Erythroblast (primary cell): ENCODE measurements around the gene SLC26A8.

ENCODE experiments used
- DNase-seq, 2 experiments: peaks; one replicate each; lab custom pipeline; 2025; lab: John Stamatoyannopoulos, UW
- GATA1 ChIP-seq: IDR thresholded peaks from 2 replicates; pipeline ENCODE4 v1.6.1; 2011; ENCODE audit warnings: low read depth, mild to moderate bottlenecking, control low read depth, low read length, moderate library complexity
- POLR2A ChIP-seq: IDR thresholded peaks from 2 replicates; pipeline ENCODE4 v1.6.1; 2011; ENCODE audit warnings: mild to moderate bottlenecking, low read length

Gene SLC26A8

DNA sequence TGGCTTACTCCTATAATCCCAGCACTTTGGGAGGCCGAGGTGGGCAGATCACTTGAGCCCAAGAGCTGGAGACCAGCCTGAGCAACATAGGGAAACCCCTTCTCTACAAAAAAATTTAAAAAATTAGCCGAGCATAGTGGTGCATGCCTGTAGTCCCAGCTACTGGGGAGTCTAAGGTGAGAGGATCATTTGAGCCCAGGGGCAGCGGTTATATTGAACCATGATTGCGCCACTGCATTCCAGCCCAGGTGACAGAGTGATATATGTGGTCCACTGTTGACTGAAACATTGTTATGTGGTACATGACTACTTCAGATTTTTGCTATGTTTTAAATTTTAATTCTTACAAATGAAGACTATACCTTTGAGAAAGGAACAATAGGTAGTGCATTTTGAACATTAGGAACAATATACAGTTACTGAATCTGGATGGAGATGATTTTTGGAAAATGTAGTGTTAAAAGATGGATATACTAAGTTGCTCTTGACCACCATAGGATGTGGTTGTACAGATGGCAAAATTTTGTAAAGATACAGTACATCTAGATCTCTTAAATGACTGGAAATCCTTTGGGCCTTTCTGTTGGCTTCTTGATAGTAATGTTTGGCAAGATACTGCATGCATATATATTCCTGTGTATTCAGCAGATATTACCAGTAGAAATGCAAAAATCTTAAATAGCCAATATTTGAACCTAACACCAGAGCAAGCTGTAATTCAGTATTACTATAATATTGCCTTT is 39.0 kb upstream of the SLC26A8 start:
- TF ChIP-seq POLR2A (no peak), GATA1 (no peak)
- DNase-seq, result peak in 1 of 2 experiments; percentile 30

DNA sequence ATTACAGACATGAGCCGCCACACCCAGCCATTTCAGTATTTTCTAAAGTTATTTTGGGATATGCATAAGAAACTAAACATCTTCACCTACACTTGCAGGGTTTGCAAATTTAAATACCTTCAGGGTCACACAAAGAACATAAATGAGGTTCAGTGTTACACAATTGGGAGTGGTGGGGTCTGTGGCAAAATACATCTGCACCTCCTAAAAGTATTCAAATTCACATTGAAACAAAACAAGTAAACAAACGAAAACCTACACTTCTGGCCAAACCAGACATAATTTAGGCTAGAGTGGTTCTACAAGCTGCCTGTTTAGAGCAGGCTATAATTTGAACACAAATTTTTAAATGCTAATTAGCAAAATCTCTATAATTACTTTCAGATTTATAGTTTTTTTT is 37.8 kb upstream of the SLC26A8 start:
- no peak for DNase-seq
- no peak for TF ChIP-seq GATA1
- no peak for TF ChIP-seq POLR2A

DNA sequence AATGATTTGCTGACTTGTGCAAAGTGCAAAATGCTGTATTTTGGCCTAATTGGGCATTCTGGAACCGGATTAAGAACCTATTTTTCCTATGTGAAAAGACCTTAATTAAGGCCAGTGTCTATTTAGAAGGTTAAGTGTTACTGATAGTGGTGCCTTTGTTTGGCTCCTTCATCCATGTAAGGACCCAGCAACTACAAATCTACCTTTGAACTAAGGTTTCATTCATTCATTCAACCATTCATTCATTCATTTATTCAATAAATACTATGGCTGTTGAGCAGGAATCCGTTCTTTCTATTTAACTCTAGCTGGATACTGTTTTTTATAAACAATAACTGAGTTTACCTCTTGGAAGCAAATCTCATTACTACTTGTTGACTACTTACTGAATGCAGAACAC is 36.8 kb upstream of the SLC26A8 start:
- DNase-seq, result no peak
- TF ChIP-seq POLR2A, result no peak
- TF ChIP-seq GATA1, result no peak

DNA sequence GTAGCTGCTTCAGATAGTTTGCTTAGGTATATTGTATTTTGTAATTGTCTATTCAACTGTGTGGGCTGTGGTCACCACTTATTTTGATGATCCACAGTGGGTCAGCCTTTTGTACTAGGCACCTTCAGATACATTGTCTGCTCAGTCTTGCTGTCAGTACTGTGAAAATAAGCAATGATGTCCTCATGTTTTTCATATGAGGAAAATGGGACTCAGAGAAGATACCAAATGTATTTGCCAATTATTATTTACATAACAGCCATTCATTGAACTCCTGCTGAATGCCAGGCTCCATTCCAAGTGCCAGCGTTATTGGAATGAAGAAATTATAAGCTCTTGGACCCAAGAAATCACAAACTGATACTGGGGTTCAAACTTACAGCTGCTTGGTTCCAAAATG is 31.7 kb upstream of the SLC26A8 start:
- no peak for TF ChIP-seq GATA1
- no peak for TF ChIP-seq POLR2A
- DNase-seq, result no peak

DNA sequence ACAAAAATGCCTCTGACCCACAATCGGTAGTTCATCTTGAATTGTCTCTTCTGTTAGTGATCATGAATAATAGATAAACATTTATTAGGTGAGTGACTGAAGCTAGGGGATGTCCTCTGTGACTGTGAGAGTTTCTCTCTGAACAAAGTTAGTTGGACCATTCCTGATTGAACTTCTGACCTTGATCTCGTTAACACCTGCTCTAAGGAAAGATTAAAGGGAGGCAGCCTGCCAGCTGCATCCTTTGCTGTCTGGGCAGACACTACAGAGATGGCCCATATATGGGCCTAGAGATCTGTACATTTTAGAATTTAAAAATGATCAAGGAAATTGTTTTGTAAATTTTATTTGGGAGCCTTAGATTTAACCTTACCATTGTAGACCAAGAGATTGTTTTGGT is 30.5 kb upstream of the SLC26A8 start:
- TF ChIP-seq POLR2A, result no peak
- TF ChIP-seq GATA1, result no peak

DNA sequence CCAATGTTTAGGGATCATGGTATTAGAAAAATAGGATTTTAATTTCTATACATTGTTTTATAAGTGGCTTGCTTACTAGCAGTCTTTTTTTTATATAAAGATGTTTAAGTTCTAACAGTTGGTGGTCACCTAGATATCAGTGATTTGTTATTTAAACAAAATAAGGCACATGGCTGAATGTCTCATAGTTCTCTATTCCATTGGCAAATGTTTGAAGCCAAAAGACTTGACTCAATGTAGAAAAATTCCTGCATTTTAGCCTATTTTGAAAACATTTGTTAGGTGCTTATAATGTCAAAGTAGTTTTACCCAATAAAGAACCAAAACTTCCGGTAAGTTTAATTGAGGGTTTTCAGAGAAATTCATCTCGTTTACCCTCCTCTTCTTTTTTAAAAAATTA is 30.0 kb upstream of the SLC26A8 start:
- TF ChIP-seq POLR2A, result no peak
- no peak for TF ChIP-seq GATA1

More for the DNA sequence above, 30.5 kb upstream of the SLC26A8 start:
- no peak for DNase-seq

DNA sequence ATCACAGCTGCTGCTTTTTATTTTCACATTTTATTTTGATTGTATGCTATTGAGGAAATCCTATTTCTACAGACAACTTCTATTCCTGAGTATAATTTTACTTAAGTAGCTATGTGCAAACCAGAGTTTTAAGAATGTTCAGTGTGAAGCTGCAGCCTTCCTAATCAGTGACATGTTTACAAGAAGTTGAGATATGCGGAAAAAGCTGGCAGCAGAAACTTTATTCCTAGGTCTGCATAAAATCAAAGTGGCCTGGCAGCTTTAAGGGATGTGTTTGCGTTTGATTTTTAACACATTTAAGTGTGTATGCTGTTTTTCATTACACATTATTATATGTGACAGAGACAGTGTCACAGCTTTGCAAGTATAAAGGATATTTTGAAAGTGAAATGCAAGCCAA is 29.4 kb upstream of the SLC26A8 start:
- TF ChIP-seq POLR2A (no peak), GATA1 (no peak)
- no peak for DNase-seq

More for the DNA sequence above, 30.0 kb upstream of the SLC26A8 start:
- no peak for DNase-seq

DNA sequence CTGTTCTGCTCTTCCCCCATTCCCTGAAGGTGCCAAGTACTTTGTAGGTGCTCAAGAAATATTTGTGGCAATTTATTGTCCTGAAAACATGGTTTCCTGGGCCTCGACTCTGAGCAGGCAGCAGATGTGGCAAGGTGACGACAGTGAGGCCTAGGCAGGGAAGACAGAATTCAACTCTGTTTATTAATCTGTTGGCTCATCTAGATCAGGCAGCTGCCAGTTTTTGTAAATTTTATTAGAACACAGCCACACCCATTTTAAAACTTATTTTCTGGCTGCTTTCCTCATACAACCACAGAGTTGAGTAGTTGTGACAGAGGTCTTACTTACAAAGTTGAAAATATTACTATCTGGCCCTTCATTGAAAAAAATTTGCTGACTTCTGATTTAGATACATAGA is 27.7 kb upstream of the SLC26A8 start:
- peak; percentile 63 to 67 for DNase-seq
- TF ChIP-seq POLR2A, result no peak
- no peak for TF ChIP-seq GATA1

DNA sequence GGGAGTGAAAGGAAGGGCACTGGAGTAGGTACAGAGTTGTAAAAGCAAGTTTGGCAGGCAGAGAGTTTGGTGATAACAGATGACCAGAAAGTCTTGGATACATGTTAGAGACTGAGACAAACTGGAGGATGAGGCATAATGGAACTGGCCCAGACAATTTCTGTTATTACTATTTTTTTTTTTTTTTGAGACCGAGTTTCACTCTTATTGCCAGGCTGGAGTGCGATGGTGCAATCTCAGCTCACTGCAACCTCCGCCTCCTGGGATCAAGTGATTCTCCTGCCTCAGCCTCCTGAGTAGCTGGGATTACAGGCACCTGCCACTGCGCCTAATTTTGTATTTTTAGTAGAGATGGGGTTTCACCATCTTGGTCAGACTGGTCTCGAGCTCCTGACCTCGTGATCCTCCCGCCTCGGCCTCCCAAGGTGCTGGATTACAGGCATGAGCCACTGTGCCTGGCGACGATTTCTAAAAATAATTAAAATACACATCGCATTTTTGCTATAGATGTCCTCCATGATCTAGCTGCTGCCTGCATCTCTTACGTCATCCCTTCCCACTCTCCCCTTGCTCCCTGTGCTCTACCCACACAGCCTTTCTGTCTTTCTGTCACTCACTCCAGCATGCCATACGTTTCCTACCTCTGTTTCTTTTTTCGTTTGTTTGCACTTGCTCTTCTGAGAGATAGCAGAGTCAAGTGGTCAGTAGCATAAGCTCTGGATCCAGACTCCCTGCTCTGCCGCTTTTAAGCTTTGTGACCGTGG is 26.7 kb upstream of the SLC26A8 start:
- DNase-seq, result no peak
- TF ChIP-seq POLR2A, result no peak
- no peak for TF ChIP-seq GATA1

DNA sequence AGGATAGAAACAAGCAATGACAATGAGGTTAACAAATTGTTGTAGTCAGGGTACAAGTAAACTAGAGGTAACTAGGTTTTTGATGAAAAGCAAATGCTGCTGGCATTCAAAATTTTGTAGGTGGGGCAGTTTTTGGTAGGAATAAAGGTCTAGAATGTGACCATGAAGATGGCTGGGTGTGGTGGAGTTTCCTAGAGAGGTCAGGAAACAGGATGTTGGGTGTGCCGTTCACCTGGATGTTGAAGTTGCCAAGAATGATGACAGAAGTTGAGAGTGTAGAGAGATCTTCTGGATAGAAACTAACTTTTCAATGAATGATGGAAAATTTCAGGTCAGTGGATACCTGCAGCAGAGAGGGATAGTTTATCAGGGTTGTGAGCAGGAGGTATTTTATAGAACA is 25.9 kb upstream of the SLC26A8 start:
- no peak for DNase-seq
- TF ChIP-seq POLR2A (no peak), GATA1 (no peak)

DNA sequence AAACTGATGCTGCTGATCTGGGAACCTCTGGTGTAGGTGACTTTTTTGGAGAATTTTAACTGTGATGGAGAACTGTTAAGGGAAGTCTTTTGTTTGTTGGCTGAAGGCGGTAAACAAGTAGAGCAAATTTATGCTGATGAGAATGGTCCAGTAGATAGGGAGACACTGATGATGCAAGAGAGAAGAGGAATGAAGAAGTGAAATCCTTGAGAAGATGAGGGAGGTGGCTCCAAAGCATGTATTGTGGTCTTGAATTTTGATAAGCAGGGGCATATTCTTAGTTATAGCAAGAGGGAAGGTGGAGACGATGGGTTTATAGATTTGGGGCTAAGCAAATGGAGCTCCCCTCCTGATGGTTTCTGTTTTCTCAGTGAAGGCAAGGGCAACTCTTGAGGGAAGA is 25.1 kb upstream of the SLC26A8 start:
- TF ChIP-seq POLR2A, result no peak
- no peak for TF ChIP-seq GATA1
- DNase-seq, result peak in 1 of 2 experiments; percentile 29

DNA sequence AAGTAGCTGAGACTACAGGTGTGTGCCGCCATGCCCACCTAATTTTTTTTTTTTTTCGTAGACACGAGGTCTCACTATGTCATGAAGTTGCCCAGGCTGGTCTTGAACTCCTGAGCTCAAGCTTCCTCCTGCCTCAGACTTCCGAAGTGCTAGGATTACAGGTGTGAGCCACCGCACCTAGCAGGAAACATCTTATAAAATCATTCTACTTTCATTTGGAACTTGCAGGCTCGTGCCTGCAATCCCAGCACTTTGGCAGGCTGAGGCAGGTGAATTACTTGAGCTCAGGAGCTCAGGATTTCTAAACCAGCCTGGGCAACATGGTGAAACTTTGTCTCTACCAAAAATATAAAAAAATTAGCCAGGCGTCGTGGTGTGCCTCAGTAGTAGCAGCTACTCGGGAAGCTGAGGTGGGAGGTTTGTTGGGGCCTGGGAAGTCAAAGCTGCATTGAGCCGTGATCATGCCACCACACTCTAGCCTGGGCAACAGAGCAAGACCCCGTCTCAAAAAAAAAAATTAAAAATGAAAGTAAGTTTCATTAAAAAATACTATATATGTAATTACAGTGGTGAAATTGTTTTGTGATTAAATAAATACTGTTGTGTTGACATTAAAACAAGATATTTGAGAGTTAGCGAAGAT is 18.3 kb upstream of the SLC26A8 start:
- no peak for TF ChIP-seq GATA1
- no peak for TF ChIP-seq POLR2A

DNA sequence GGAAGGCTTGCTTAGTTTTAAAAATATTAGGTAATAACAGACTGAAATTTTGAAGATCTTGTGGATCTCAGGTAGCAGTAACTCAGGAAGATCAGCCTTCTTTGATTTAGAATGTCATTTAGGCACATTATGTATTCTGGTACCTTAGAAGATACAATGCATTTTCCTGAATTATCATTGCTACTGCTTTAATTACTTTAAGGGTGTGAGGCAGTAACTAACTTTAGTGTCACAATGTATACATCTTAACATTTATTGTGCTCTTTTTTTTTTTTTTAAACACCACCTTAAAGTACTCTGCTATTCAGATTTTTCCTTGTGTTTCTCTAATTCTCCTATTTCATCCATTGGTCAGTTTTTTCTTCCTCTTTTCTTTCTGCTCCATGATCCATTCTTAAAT is 16.5 kb upstream of the SLC26A8 start:
- DNase-seq, result no peak
- no peak for TF ChIP-seq POLR2A
- no peak for TF ChIP-seq GATA1

More for the DNA sequence above, 18.3 kb upstream of the SLC26A8 start:
- no peak for DNase-seq

DNA sequence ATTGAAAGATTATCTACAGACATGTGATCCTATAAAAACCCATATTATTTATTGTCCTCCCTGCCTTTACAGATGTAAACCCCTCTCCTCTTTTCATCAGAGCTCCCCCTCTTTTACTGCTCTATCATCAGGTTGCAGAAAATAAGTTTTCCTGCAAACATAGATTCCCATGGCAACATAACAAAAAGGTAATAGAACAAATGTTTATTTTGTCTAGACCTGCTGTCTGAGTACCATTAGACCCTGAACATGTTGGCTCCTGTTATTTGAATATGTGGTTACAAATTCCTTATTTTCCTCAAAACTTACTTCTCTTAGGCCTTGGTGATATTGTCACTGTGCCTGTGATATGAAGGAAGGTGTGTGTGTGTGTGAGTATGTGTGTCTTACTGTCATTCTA is 14.7 kb upstream of the SLC26A8 start:
- TF ChIP-seq POLR2A (no peak), GATA1 (no peak)
- no peak for DNase-seq
